ENCODE data around the gene NDRG2.
"Not testable (repeated sequence)": the region's sequence is repeated elsewhere in the genome, so short reads cannot be mapped to it uniquely, and the experiment has no call there.

The NDRG2 gene

GRCh38 chr14:20988717-20989470 is 36.0 kb downstream of the NDRG2 start:
- TF ChIP-seq CTCF (IDR thresholded peaks at IDR 0.05) = no peak
- intact Hi-C loops (cut with DNase I; ENCODE audit: low total_unique reads) = no loop called here
- H3K4me3 ChIP-seq = peak overlapping the region; percentile 72 to 96

GRCh38 chr14:20986811-20987210 is 38.0 kb downstream of the NDRG2 start:
- Histone ChIP-seq H3K4me3 (no peak overlapping the region), H3K9me3 (no peaks in the 10 kb centered on the region), H3K36me3 (peaks cover 0 to 4% (median 0%) of the 10 kb centered on the region in 3 donors), H3K27me3 (no peaks in the 10 kb centered on the region), H3K27ac (peak overlapping the region; percentile 84 to 89), H3K4me1 (peaks cover 0 to 49% (median 43%) of the 10 kb centered on the region in 4 donors)
- intact Hi-C loops (cut with DNase I; ENCODE audit: low total_unique reads) = no loop called here
- peak in 1 of 2 donors; percentile 31 for DNase-seq
- TF ChIP-seq CTCF (IDR thresholded peaks at IDR 0.05) = no peak

More at GRCh38 chr14:20988717-20989470, 36.0 kb downstream of the NDRG2 start:
- Histone ChIP-seq H3K27me3 (no peaks in the 10 kb centered on the region), H3K36me3 (peaks cover 11 to 25% (median 19%) of the 10 kb centered on the region in 3 donors), H3K27ac (peak overlapping the region; percentile 84 to 89), H3K9me3 (no peaks in the 10 kb centered on the region), H3K4me1 (peaks cover 0 to 53% (median 45%) of the 10 kb centered on the region in 4 donors)
- DNase-seq = no peak

GRCh38 chr14:20985650-20986049 is 39.2 kb downstream of the NDRG2 start:
- Histone ChIP-seq H3K4me1 (peaks cover 0 to 37% (median 32%) of the 10 kb centered on the region in 4 donors), H3K27ac (peak overlapping the region in 1 of 2 donors; percentile 89)
- intact Hi-C loops (cut with DNase I; ENCODE audit: low total_unique reads); H3K27me3 ChIP-seq; DNase-seq; H3K9me3 ChIP-seq; H3K4me3 ChIP-seq; H3K36me3 ChIP-seq: not testable (repeated sequence)

GRCh38 chr14:20982646-20983369 is 42.1 kb downstream of the NDRG2 start:
- Histone ChIP-seq H3K27ac (no peak overlapping the region), H3K27me3 (no peaks in the 10 kb centered on the region), H3K9me3 (no peaks in the 10 kb centered on the region), H3K4me1 (peaks cover 0 to 18% (median 16%) of the 10 kb centered on the region in 4 donors), H3K36me3 (no peaks in the 10 kb centered on the region), H3K4me3 (no peak overlapping the region)
- DNase-seq = no peak
- intact Hi-C loops (cut with DNase I; ENCODE audit: low total_unique reads) = no loop called here
- TF ChIP-seq CTCF (IDR thresholded peaks at IDR 0.05) = no peak

GRCh38 chr14:20980906-20981305 is 44.0 kb downstream of the NDRG2 start:
- no peak for DNase-seq
- Histone ChIP-seq H3K27ac (no peak overlapping the region), H3K4me3 (no peak overlapping the region), H3K9me3 (no peaks in the 10 kb centered on the region), H3K27me3 (no peaks in the 10 kb centered on the region), H3K36me3 (no peaks in the 10 kb centered on the region), H3K4me1 (peaks cover 0 to under 1% (median under 1%) of the 10 kb centered on the region in 4 donors)
- TF ChIP-seq CTCF (IDR thresholded peaks at IDR 0.05) = no peak
- intact Hi-C loops (cut with DNase I; ENCODE audit: low total_unique reads) = no loop called here

GRCh38 chr14:20978687-20979086 is 46.2 kb downstream of the NDRG2 start:
- no peak for DNase-seq
- Histone ChIP-seq H3K4me1 (peaks cover 0 to 15% (median 5%) of the 10 kb centered on the region in 4 donors), H3K9me3 (no peaks in the 10 kb centered on the region), H3K36me3 (no peaks in the 10 kb centered on the region), H3K27me3 (no peaks in the 10 kb centered on the region), H3K4me3 (no peak overlapping the region), H3K27ac (no peak overlapping the region)
- intact Hi-C loops (cut with DNase I; ENCODE audit: low total_unique reads) = no loop called here
- no peak for TF ChIP-seq CTCF (IDR thresholded peaks at IDR 0.05)
